A673 (cell line): ENCODE measurements around the gene YBX2.

Source experiments
- CTCF ChIP-seq: fragments of 300-800, 200-600 bp; sonication (generic); conservative IDR thresholded peaks from 2 replicates; pipeline ENCODE4 v1.5.1; 2017; ENCODE audit warnings: low read depth, mild to moderate bottlenecking, antibody characterized with exemption, low read length, moderate library complexity, mixed read lengths
- EZH2 ChIP-seq: fragments of 200-600 bp; sonication (generic); IDR thresholded peaks from 2 replicates; pipeline ENCODE4 v1.6.1; 2017; ENCODE audit warnings: borderline replicate concordance, low read depth, mild to moderate bottlenecking, mixed read lengths, antibody characterized with exemption, low read length; ENCODE audit not compliant: poor library complexity, severe bottlenecking

DNA sequence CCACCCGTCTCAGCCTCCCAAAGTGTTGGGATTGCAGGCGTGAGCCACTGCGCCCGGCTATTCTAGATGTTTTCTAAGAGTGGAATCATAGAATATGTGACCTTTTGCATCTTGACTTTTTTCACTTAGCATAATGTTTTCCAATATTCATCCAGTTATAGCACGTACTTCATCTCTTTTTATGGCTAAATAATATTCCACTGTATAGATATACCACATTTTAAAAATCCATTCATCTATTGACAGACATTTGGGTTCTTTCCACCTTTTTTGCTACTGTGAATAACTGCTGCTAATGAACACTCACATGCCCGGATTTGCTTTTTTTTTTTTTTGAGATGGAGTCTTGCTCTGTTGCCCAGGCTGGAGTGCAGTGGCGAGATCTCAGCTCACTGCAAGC, 9.7 kb upstream of the YBX2 start:
- TF ChIP-seq CTCF (no peak), EZH2 (no peak)
